GM23248 (cell line): ENCODE results near the gene QSOX1. TPM values are rescaled to one million over a fixed set of nuclear protein-coding genes. Genes with fewer than 3 reads are reported as not detected.

Experiments used
- DNase-seq: peaks from one replicate; pipeline ENCODE4 v3.0.0-alpha.2; 2015
- H2AFZ ChIP-seq: fragments of 200-600 bp; sonication (generic); 2 replicates; pipeline ENCODE4 v1.6.1; 2016; ENCODE audit warnings: antibody characterized with exemption
- H3F3A ChIP-seq: fragments of 200-600 bp; sonication (generic); 2 replicates; pipeline ENCODE4 v1.6.1; 2016; ENCODE audit warnings: mild to moderate bottlenecking, antibody characterized with exemption, mixed run types; ENCODE audit not compliant: insufficient read depth
- H3K27ac ChIP-seq: fragments of 200-600 bp; sonication (generic); 2 replicates; pipeline ENCODE4 v1.5.1; 2016; ENCODE audit warnings: mild to moderate bottlenecking
- H3K27me3 ChIP-seq: fragments of 200-600 bp; sonication (generic); replicated peaks from 2 replicates; pipeline ENCODE4 v1.6.1; 2016; ENCODE audit warnings: mild to moderate bottlenecking; ENCODE audit not compliant: insufficient read depth
- H3K36me3 ChIP-seq: fragments of 200-600 bp; sonication (generic); 2 replicates; pipeline ENCODE4 v1.6.1; 2016; ENCODE audit warnings: low read depth, mild to moderate bottlenecking
- H3K4me1 ChIP-seq: fragments of 200-600 bp; sonication (generic); 2 replicates; pipeline ENCODE4 v1.6.1; 2016; ENCODE audit warnings: mild to moderate bottlenecking; ENCODE audit not compliant: insufficient read depth
- H3K4me2 ChIP-seq: fragments of 200-600 bp; sonication (generic); one replicate; pipeline ENCODE4 v1.6.1; 2016; ENCODE audit warnings: mild to moderate bottlenecking; ENCODE audit not compliant: unreplicated experiment
- H3K4me3 ChIP-seq: fragments of 200-600 bp; sonication (generic); 2 replicates; pipeline ENCODE4 v1.5.1; 2016; ENCODE audit warnings: mild to moderate bottlenecking
- H3K79me2 ChIP-seq: fragments of 200-600 bp; sonication (generic); 2 replicates; pipeline ENCODE4 v1.6.1; 2016; ENCODE audit warnings: mild to moderate bottlenecking; ENCODE audit not compliant: insufficient read depth
- H3K9ac ChIP-seq: fragments of 200-600 bp; sonication (generic); 2 replicates; pipeline ENCODE4 v1.6.1; 2016; ENCODE audit warnings: mild to moderate bottlenecking
- H3K9me2 ChIP-seq: fragments of 200-600 bp; sonication (generic); 2 replicates; pipeline ENCODE4 v1.6.1; 2016; ENCODE audit warnings: mixed run types, mild to moderate bottlenecking, moderate library complexity; ENCODE audit not compliant: insufficient read depth
- H3K9me3 ChIP-seq: fragments of 200-600 bp; sonication (generic); one replicate; pipeline ENCODE4 v1.6.1; 2017; ENCODE audit warnings: low read depth
- H4K20me1 ChIP-seq: fragments of 200-600 bp; sonication (generic); 2 replicates; pipeline ENCODE4 v1.6.0; 2016; ENCODE audit not compliant: insufficient read depth
- EZH2 ChIP-seq: fragments of 200-600 bp; sonication (generic); IDR thresholded peaks from 2 replicates; pipeline ENCODE4 v1.6.1; 2018; ENCODE audit warnings: antibody characterized with exemption, mild to moderate bottlenecking; ENCODE audit not compliant: insufficient read depth, poor library complexity, severe bottlenecking
- EZH2phosphoT487 ChIP-seq: fragments of 200-600 bp; sonication (generic); IDR thresholded peaks from 2 replicates; pipeline ENCODE4 v1.6.1; 2018; ENCODE audit warnings: antibody characterized with exemption, moderate library complexity, mild to moderate bottlenecking, low read depth; ENCODE audit not compliant: insufficient read depth
- WGBS, 2 experiments: methylation state at CpG; one replicate each; pipeline ENCODE4 v1.1.6; 2015 to 2017; ENCODE audit warnings: low lambda C conversion rate in 2 of 2, low coverage in 1 of 2; ENCODE audit errors: missing lambda C conversion rate in 2 of 2; 5-methylcytosine and 5-hydroxymethylcytosine counted together
- in situ Hi-C: fragments of 300-500 bp; cut with MboI; formaldehyde crosslinking; loops from 2 replicates; pipeline ENCODE4 v1.15.0; 2020
- polyA plus RNA-seq: library from polyadenylated mRNA; unstranded; fragments of >200 nt; fragmentation: Nextera tagmentation; extraction: Ambion mirVana; gene quantifications from 2 replicates; pipeline ENCODE4 v1.2.1, GENCODE V29; 2016
- total RNA-seq: library from RNA; depleted of rRNA; stranded (reverse); fragments of >200 nt; shearing (Covaris generic); gene quantifications from 2 replicates; pipeline ENCODE4 v1.2.3, GENCODE V29; 2014

QSOX1 gene
- total and polyA plus RNA-seq, 2 experiments from 2014 or later = 270 to 519 TPM

GRCh38 chr1:180219776-180220175, 65.1 kb downstream of the QSOX1 start:
- no peaks in the 10 kb centered on the region for H4K20me1 ChIP-seq
- H3F3A ChIP-seq = no peaks in the 10 kb centered on the region
- no peaks in the 10 kb centered on the region for H3K79me2 ChIP-seq
- no peak overlapping the region for H3K9ac ChIP-seq
- DNase-seq = no peak
- no peak overlapping the region for H2AFZ ChIP-seq
- in situ Hi-C loops = no loop called here
- TF ChIP-seq EZH2 = no peak
- TF ChIP-seq EZH2phosphoT487 = no peak
- no peaks in the 10 kb centered on the region for H3K36me3 ChIP-seq
- H3K27ac ChIP-seq = no peak overlapping the region
- 64 to 66% methylated on average over 10 to 11 of the region's 11 CpGs for WGBS, 2 experiments
- H3K4me1 ChIP-seq = no peaks in the 10 kb centered on the region
- H3K4me3 ChIP-seq = no peak overlapping the region
- H3K9me2 ChIP-seq = no peaks in the 10 kb centered on the region
- no peaks in the 10 kb centered on the region for H3K9me3 ChIP-seq
- H3K27me3 ChIP-seq = peaks cover 21% of the 10 kb centered on the region
- H3K4me2 ChIP-seq = no peak overlapping the region

DNA sequence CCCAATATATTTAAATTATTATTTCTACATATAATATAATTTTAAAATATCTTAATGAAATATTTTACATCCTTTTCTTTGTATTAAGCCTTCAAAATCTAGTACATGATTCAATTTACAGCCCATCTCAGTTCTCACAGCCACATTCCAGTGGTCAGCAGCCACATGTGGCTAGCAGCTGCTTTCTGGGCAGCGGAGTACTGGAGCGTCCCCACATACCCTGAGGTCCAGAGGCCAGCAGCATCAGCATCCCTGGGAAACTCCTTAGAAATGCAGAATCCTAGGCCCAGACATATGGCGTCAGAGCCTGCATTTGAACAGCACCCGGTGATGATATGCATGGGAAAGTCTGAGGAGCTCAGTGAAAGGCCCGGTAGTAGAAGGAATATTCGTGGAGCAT, 66.8 kb downstream of the QSOX1 start:
- no peak overlapping the region for H3K9ac ChIP-seq
- no peaks in the 10 kb centered on the region for H4K20me1 ChIP-seq
- no peak overlapping the region for H3K4me2 ChIP-seq
- H3K27ac ChIP-seq = no peak overlapping the region
- 68 to 71% methylated on average over 6 of the region's 6 CpGs for WGBS, 2 experiments
- no peaks in the 10 kb centered on the region for H3F3A ChIP-seq
- TF ChIP-seq EZH2 (no peak), EZH2phosphoT487 (no peak)
- H3K9me2 ChIP-seq = no peaks in the 10 kb centered on the region
- H3K36me3 ChIP-seq = no peaks in the 10 kb centered on the region
- in situ Hi-C loops = no loop called here
- H3K27me3 ChIP-seq = peaks cover 34% of the 10 kb centered on the region
- no peak overlapping the region for H2AFZ ChIP-seq
- DNase-seq = no peak
- no peak overlapping the region for H3K4me3 ChIP-seq
- no peaks in the 10 kb centered on the region for H3K9me3 ChIP-seq
- H3K4me1 ChIP-seq = no peaks in the 10 kb centered on the region
- H3K79me2 ChIP-seq = no peaks in the 10 kb centered on the region

DNA sequence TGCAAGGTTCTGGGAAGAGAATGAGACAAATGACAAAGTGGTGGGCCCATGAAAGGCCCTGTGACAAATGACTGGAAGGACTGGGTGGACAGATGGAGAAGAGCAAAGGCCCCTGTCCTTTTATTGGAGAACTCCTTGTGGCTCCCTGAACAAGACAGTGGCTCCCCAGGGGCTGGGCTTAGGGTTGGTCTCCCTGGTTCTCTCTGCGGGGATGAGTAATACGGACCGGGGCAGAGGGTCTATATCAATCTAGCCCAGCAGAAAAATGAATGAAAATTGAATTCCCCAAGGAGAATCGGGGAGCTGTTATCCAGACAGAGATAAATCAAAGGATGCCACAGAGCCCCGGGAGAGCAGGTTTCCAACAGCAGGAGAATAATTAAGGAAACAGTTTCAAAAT, 70.2 kb downstream of the QSOX1 start:
- Histone ChIP-seq H3K27ac (no peak overlapping the region), H2AFZ (no peak overlapping the region), H3K9me3 (no peaks in the 10 kb centered on the region), H3K4me3 (no peak overlapping the region), H3K4me2 (no peak overlapping the region), H3K4me1 (no peaks in the 10 kb centered on the region), H3K36me3 (no peaks in the 10 kb centered on the region), H3K9me2 (no peaks in the 10 kb centered on the region), H3K79me2 (no peaks in the 10 kb centered on the region), H3F3A (0 out of 2 replicates have a peak, but pooled peaks cover 9% of the 10 kb centered on the region), H3K27me3 (peaks cover 62% of the 10 kb centered on the region), H4K20me1 (no peaks in the 10 kb centered on the region), H3K9ac (no peak overlapping the region)
- WGBS, 2 experiments = 82 to 92% methylated on average over 5 of the region's 5 CpGs
- no peak for TF ChIP-seq EZH2
- TF ChIP-seq EZH2phosphoT487 = no peak
- in situ Hi-C loops = no loop called here
- no peak for DNase-seq

DNA sequence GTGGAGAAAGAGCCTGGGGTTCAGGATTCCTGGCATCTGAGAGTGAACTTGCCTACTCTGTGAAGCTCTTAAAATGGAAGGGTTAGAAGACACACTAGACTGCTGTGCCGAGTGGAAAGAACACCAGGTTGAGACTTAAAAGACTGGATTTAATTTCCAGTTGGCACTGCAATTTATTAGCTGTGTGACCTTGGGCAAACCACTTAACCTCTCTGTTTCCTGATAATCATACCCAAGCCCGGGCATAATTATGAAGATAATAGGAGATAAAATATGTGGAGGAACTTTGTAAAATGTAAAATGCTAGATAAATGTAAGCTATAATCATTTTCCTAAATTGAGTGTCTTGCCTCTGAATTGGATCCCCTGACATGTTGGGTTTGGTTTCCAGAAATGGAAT, 70.7 kb downstream of the QSOX1 start:
- TF ChIP-seq EZH2phosphoT487 = no peak
- TF ChIP-seq EZH2 = no peak
- H4K20me1 ChIP-seq = no peaks in the 10 kb centered on the region
- H3K36me3 ChIP-seq = no peaks in the 10 kb centered on the region
- no peak for DNase-seq
- no peaks in the 10 kb centered on the region for H3K4me1 ChIP-seq
- no peak overlapping the region for H3K9ac ChIP-seq
- H3K9me3 ChIP-seq = no peaks in the 10 kb centered on the region
- no peak overlapping the region for H3K4me2 ChIP-seq
- in situ Hi-C loops = no loop called here
- no peaks in the 10 kb centered on the region for H3K9me2 ChIP-seq
- 0 out of 2 replicates have a peak, but pooled peaks cover 9% of the 10 kb centered on the region for H3F3A ChIP-seq
- H3K4me3 ChIP-seq = no peak overlapping the region
- H3K27me3 ChIP-seq = peaks cover 64% of the 10 kb centered on the region
- H3K27ac ChIP-seq = no peak overlapping the region
- WGBS, 2 experiments = 47 to 57% methylated on average over 2 of the region's 2 CpGs
- no peak overlapping the region for H2AFZ ChIP-seq
- H3K79me2 ChIP-seq = no peaks in the 10 kb centered on the region
